Measurements from ENCODE around the gene SNX30.

SNX30 gene

GRCh38 chr9:112750016-112750763 is at the start of gene SNX30:
Gene SNX30, plus strand, starts transcription at chr9:112750760. Its CDS starts 242 bp downstream, at chr9:112751002.
- TF ChIP-seq CTCF (IDR thresholded peaks at IDR 0.05; ENCODE audit: low read depth, low read length, missing control alignments) = no peak
- no peak for DNase-seq (ENCODE audit: low read depth)
- peak within 1 kb of the TSS; percentile 91 for H3K4me3 ChIP-seq (ENCODE audit: low read depth, low read length)

- H3K4me3 ChIP-seq (ENCODE audit: low read depth, low read length) = no peak overlapping the region
- TF ChIP-seq CTCF (IDR thresholded peaks at IDR 0.05; ENCODE audit: low read depth, low read length, missing control alignments) = no peak
- DNase-seq (ENCODE audit: low read depth) = no peak
Observed at GRCh38 chr9:112703304-112703703, 47.3 kb upstream of the SNX30 start.

GRCh38 chr9:112705768-112706427 is 44.7 kb upstream of the SNX30 start:
- H3K4me3 ChIP-seq (ENCODE audit: low read depth, low read length) = no peak overlapping the region
- DNase-seq (ENCODE audit: low read depth) = no peak
- TF ChIP-seq CTCF (IDR thresholded peaks at IDR 0.05; ENCODE audit: low read depth, low read length, missing control alignments) = no peak

GRCh38 chr9:112711050-112711689 is 39.4 kb upstream of the SNX30 start:
- DNase-seq (ENCODE audit: low read depth) = no peak
- no peak overlapping the region for H3K4me3 ChIP-seq (ENCODE audit: low read depth, low read length)
- peak; percentile 40 for TF ChIP-seq CTCF (IDR thresholded peaks at IDR 0.05; ENCODE audit: low read depth, low read length, missing control alignments)

GRCh38 chr9:112712678-112713077 is 37.9 kb upstream of the SNX30 start:
- no peak for DNase-seq (ENCODE audit: low read depth)
- TF ChIP-seq CTCF (IDR thresholded peaks at IDR 0.05; ENCODE audit: low read depth, low read length, missing control alignments) = no peak
- no peak overlapping the region for H3K4me3 ChIP-seq (ENCODE audit: low read depth, low read length)

- H3K4me3 ChIP-seq (ENCODE audit: low read depth, low read length) = peak within 1 kb of the TSS; percentile 87
- peak; percentile 93 for DNase-seq (ENCODE audit: low read depth)
- no peak for TF ChIP-seq CTCF (IDR thresholded peaks at IDR 0.05; ENCODE audit: low read depth, low read length, missing control alignments)
Observed at GRCh38 chr9:112717661-112718331, 32.8 kb upstream of the SNX30 start, which contains the start of gene INIP. Gene INIP, minus strand, starts transcription at chr9:112718117. Its CDS starts 1,632 bp downstream, at chr9:112716485.
